ENCODE data around the gene RFC3.

Gene RFC3

GRCh38 chr13:33794576-33794975 lies 23.4 kb upstream of the RFC3 start:
- H3K9ac ChIP-seq (ENCODE audit: low read depth, low read length, poor library complexity, severe bottlenecking), result no peak overlapping the region
- H3K9me2 ChIP-seq (replicated peaks; ENCODE audit: low read depth, low read length), result no peaks in the 10 kb centered on the region
- TF ChIP-seq EZH2phosphoT487 (IDR thresholded peaks at IDR 0.05; ENCODE audit: borderline replicate concordance) (no peak), CTCF (conservative IDR thresholded peaks at IDR 0.05; ENCODE audit: low read length) (no peak)
- no peaks in the 10 kb centered on the region for H3K36me3 ChIP-seq (ENCODE audit: insufficient read depth, low read length)
- H2AFZ ChIP-seq (ENCODE audit: low read length), result no peak overlapping the region
- no peaks in the 10 kb centered on the region for H3K27me3 ChIP-seq (ENCODE audit: insufficient read depth, low read length, poor library complexity, severe bottlenecking)
- no peaks in the 10 kb centered on the region for H3K4me1 ChIP-seq (ENCODE audit: insufficient read depth, low read length, poor library complexity, severe bottlenecking)
- no peaks in the 10 kb centered on the region for H4K20me1 ChIP-seq (ENCODE audit: insufficient read depth, low read length, poor library complexity, severe bottlenecking)
- H3K4me3 ChIP-seq (ENCODE audit: low read length, poor library complexity, severe bottlenecking), result no peak overlapping the region
- no peak overlapping the region for H3K4me2 ChIP-seq (ENCODE audit: low read depth, low read length, poor library complexity, severe bottlenecking)
- no peaks in the 10 kb centered on the region; the same call in 1 of the 2 replicates for H3K9me3 ChIP-seq (ENCODE audit: insufficient read depth, low read depth, low read length)
- H3F3A ChIP-seq (ENCODE audit: low read depth), result no peaks in the 10 kb centered on the region
- no peaks in the 10 kb centered on the region for H3K79me2 ChIP-seq (ENCODE audit: insufficient read depth, low read length)

GRCh38 chr13:33796095-33796494 lies 21.9 kb upstream of the RFC3 start:
- Histone ChIP-seq H3K4me2 (ENCODE audit: low read depth, low read length, poor library complexity, severe bottlenecking) (no peak overlapping the region), H2AFZ (ENCODE audit: low read length) (no peak overlapping the region), H3F3A (ENCODE audit: low read depth) (no peaks in the 10 kb centered on the region), H3K36me3 (ENCODE audit: insufficient read depth, low read length) (no peaks in the 10 kb centered on the region), H3K79me2 (ENCODE audit: insufficient read depth, low read length) (no peaks in the 10 kb centered on the region), H3K4me1 (ENCODE audit: insufficient read depth, low read length, poor library complexity, severe bottlenecking) (no peaks in the 10 kb centered on the region), H3K9ac (ENCODE audit: low read depth, low read length, poor library complexity, severe bottlenecking) (no peak overlapping the region), H3K9me2 (replicated peaks; ENCODE audit: low read depth, low read length) (no peaks in the 10 kb centered on the region), H4K20me1 (ENCODE audit: insufficient read depth, low read length, poor library complexity, severe bottlenecking) (no peaks in the 10 kb centered on the region), H3K4me3 (ENCODE audit: low read length, poor library complexity, severe bottlenecking) (no peak overlapping the region), H3K9me3 (ENCODE audit: insufficient read depth, low read depth, low read length) (no peaks in the 10 kb centered on the region; the same call in 1 of the 2 replicates), H3K27me3 (ENCODE audit: insufficient read depth, low read length, poor library complexity, severe bottlenecking) (no peaks in the 10 kb centered on the region)
- TF ChIP-seq EZH2phosphoT487 (IDR thresholded peaks at IDR 0.05; ENCODE audit: borderline replicate concordance), result no peak
- no peak for TF ChIP-seq CTCF (conservative IDR thresholded peaks at IDR 0.05; ENCODE audit: low read length)

DNA sequence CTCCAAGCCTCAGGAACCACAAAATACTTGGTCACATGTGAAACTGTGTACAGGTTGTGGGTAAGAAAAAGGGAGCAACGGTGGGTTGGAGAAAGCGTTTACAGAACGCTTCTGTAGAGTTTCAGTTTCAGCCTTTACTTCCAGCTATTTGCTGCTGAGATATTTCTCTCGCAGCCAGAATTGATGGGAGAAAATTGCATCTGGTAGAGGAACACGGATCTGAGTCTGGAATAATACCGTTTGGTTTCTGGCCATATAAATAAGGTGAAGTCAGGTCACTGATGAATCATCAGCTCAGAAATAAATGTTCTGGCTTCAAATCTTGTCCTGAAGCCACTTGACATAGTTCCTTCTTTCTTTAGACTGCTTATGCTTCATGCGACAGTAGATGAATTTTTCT lies 20.3 kb upstream of the RFC3 start:
- H3K9me3 ChIP-seq (ENCODE audit: insufficient read depth, low read depth, low read length), result no peaks in the 10 kb centered on the region
- no peak for TF ChIP-seq CTCF (conservative IDR thresholded peaks at IDR 0.05; ENCODE audit: low read length)
- no peak for TF ChIP-seq EZH2phosphoT487 (IDR thresholded peaks at IDR 0.05; ENCODE audit: borderline replicate concordance)
- no peak overlapping the region for H2AFZ ChIP-seq (ENCODE audit: low read length)
- no peak overlapping the region for H3K9ac ChIP-seq (ENCODE audit: low read depth, low read length, poor library complexity, severe bottlenecking)
- H3K27me3 ChIP-seq (ENCODE audit: insufficient read depth, low read length, poor library complexity, severe bottlenecking), result no peaks in the 10 kb centered on the region
- H3F3A ChIP-seq (ENCODE audit: low read depth), result no peaks in the 10 kb centered on the region
- H3K4me1 ChIP-seq (ENCODE audit: insufficient read depth, low read length, poor library complexity, severe bottlenecking), result no peaks in the 10 kb centered on the region
- H3K4me2 ChIP-seq (ENCODE audit: low read depth, low read length, poor library complexity, severe bottlenecking), result no peak overlapping the region
- H3K79me2 ChIP-seq (ENCODE audit: insufficient read depth, low read length), result no peaks in the 10 kb centered on the region
- H3K36me3 ChIP-seq (ENCODE audit: insufficient read depth, low read length), result no peaks in the 10 kb centered on the region
- H4K20me1 ChIP-seq (ENCODE audit: insufficient read depth, low read length, poor library complexity, severe bottlenecking), result no peaks in the 10 kb centered on the region
- no peak overlapping the region for H3K4me3 ChIP-seq (ENCODE audit: low read length, poor library complexity, severe bottlenecking)
- H3K9me2 ChIP-seq (replicated peaks; ENCODE audit: low read depth, low read length), result no peaks in the 10 kb centered on the region

Measured in Loucy (cell line).